ENCODE data around the gene NEB. TPM values are rescaled to one million over a fixed set of nuclear protein-coding genes. Genes with fewer than 3 reads are reported as not detected.
A peak's percentile ranks its signal among the peaks of the same experiment; 100 is the strongest.

The NEB gene
- total RNA-seq, 4 donors from 2014 or later = 0.60 to 7.0 (median 1.4) TPM

GRCh38 chr2:151638191-151638933 lies 95.9 kb downstream of the NEB start:
- 34 to 52% methylated on average over 3 to 4 of the region's 4 CpGs for WGBS, 2 donors (ENCODE audit: low coverage in 1 of 2)
- TF ChIP-seq EP300 (IDR thresholded peaks at IDR 0.05; ENCODE audit: low read depth) = no peak
- H3K27ac ChIP-seq = peak overlapping the region in 1 of 4 donors; percentile 13
- in situ Hi-C loops (cut with MboI; ENCODE audit: low pct_ligation_motif_present in 1 of 4, low pct_unique_long_range_greater_than_20kb in 1 of 4, low sequenced_read_pairs in 3 of 4) (no loop called here), intact Hi-C loops (cut with DNase I; ENCODE audit: low total_unique reads) (no loop called here)
- no peaks in the 10 kb centered on the region for H3K27me3 ChIP-seq
- DNase-seq = peak; percentile 13
- H3K9me3 ChIP-seq = peaks cover 0 to 5% of the 10 kb centered on the region in 2 donors
- H3K4me1 ChIP-seq = peaks cover 0 to 9% (median 4%) of the 10 kb centered on the region in 4 donors
- no peaks in the 10 kb centered on the region for H3K36me3 ChIP-seq
- H3K4me3 ChIP-seq = no peak overlapping the region

- DNase-seq = peak; percentile 23
- H3K36me3 ChIP-seq = no peaks in the 10 kb centered on the region
- no peaks in the 10 kb centered on the region for H3K27me3 ChIP-seq
- H3K27ac ChIP-seq = peak overlapping the region in 1 of 4 donors; percentile 13
- no peak for TF ChIP-seq POLR2A (IDR thresholded peaks at IDR 0.05)
- TF ChIP-seq POLR2AphosphoS5 (IDR thresholded peaks at IDR 0.05) = no peak
- TF ChIP-seq EP300 (IDR thresholded peaks at IDR 0.05; ENCODE audit: low read depth) = no peak
- in situ Hi-C loops (cut with MboI; ENCODE audit: low pct_ligation_motif_present in 1 of 4, low pct_unique_long_range_greater_than_20kb in 1 of 4, low sequenced_read_pairs in 3 of 4) (no loop called here), intact Hi-C loops (cut with DNase I; ENCODE audit: low total_unique reads) (no loop called here)
- H3K4me3 ChIP-seq = no peak overlapping the region
- WGBS, 2 donors (ENCODE audit: low coverage in 1 of 2) = 66% methylated on average over 8 of the region's 8 CpGs; no CpG with 5 or more reads in 1 of the 2 donors
- peaks cover 0 to 5% of the 10 kb centered on the region in 2 donors for H3K9me3 ChIP-seq
- H3K4me1 ChIP-seq = peaks cover 0 to 9% (median 4%) of the 10 kb centered on the region in 4 donors
Observed at GRCh38 chr2:151637271-151637781, 97.0 kb downstream of the NEB start.

GRCh38 chr2:151634736-151635467 lies 99.4 kb downstream of the NEB start:
- no peak for TF ChIP-seq POLR2A (IDR thresholded peaks at IDR 0.05)
- 97 to 100% methylated on average over 2 to 4 of the region's 4 CpGs for WGBS, 2 donors (ENCODE audit: low coverage in 1 of 2)
- no peak for DNase-seq
- Histone ChIP-seq H3K27me3 (no peaks in the 10 kb centered on the region), H3K9me3 (peaks cover 0 to 5% of the 10 kb centered on the region in 2 donors), H3K4me3 (no peak overlapping the region), H3K36me3 (no peaks in the 10 kb centered on the region), H3K4me1 (peaks cover 0 to 14% (median 4%) of the 10 kb centered on the region in 4 donors), H3K27ac (no peak overlapping the region)
- intact Hi-C loops (cut with DNase I; ENCODE audit: low total_unique reads) = no loop called here
- in situ Hi-C loops (cut with MboI; ENCODE audit: low pct_ligation_motif_present in 1 of 4, low pct_unique_long_range_greater_than_20kb in 1 of 4, low sequenced_read_pairs in 3 of 4) = no loop called here

- DNase-seq = no peak
- no peak for TF ChIP-seq POLR2A (IDR thresholded peaks at IDR 0.05)
- TF ChIP-seq CTCF (IDR thresholded peaks at IDR 0.05) = peak in 1 of 5 experiments; percentile 7
- WGBS, 2 donors (ENCODE audit: low coverage in 1 of 2) = 36 to 43% methylated on average over 1 of the region's 1 CpG
- H3K27ac ChIP-seq = no peak overlapping the region
- H3K4me3 ChIP-seq = no peak overlapping the region
- peaks cover 0 to 5% of the 10 kb centered on the region in 2 donors for H3K9me3 ChIP-seq
- H3K4me1 ChIP-seq = peaks cover 0 to 11% (median 2%) of the 10 kb centered on the region in 4 donors
- intact Hi-C loops (cut with DNase I; ENCODE audit: low total_unique reads) (no loop called here), in situ Hi-C loops (cut with MboI; ENCODE audit: low pct_ligation_motif_present in 1 of 4, low pct_unique_long_range_greater_than_20kb in 1 of 4, low sequenced_read_pairs in 3 of 4) (no loop called here)
- H3K36me3 ChIP-seq = no peaks in the 10 kb centered on the region
- H3K27me3 ChIP-seq = no peaks in the 10 kb centered on the region
Observed at GRCh38 chr2:151632993-151633565, 101.2 kb downstream of the NEB start.

GRCh38 chr2:151630372-151630771 lies 103.9 kb downstream of the NEB start:
- peaks cover 0 to 5% of the 10 kb centered on the region in 2 donors for H3K9me3 ChIP-seq
- no peaks in the 10 kb centered on the region for H3K27me3 ChIP-seq
- no peaks in the 10 kb centered on the region for H3K36me3 ChIP-seq
- DNase-seq = no peak
- peaks cover 0 to 5% (median 0%) of the 10 kb centered on the region in 4 donors for H3K4me1 ChIP-seq
- in situ Hi-C loops (cut with MboI; ENCODE audit: low pct_ligation_motif_present in 1 of 4, low pct_unique_long_range_greater_than_20kb in 1 of 4, low sequenced_read_pairs in 3 of 4) (no loop called here), intact Hi-C loops (cut with DNase I; ENCODE audit: low total_unique reads) (no loop called here)
- no peak overlapping the region for H3K27ac ChIP-seq
- H3K4me3 ChIP-seq = no peak overlapping the region
- WGBS, 2 donors (ENCODE audit: low coverage in 1 of 2) = 26 to 27% methylated on average over 1 of the region's 1 CpG
- TF ChIP-seq CTCF (IDR thresholded peaks at IDR 0.05) (no peak), POLR2AphosphoS5 (IDR thresholded peaks at IDR 0.05) (no peak)

Measured in transverse colon (tissue), 4 donors.